Prostate gland (tissue), 2 donors: ENCODE data around the gene CCDC92. TPM values are rescaled to one million over a fixed set of nuclear protein-coding genes. Genes with fewer than 3 reads are reported as not detected.

Experiments used
- DNase-seq: peaks from one replicate; pipeline ENCODE4 v3.0.0-alpha.2; 2019; ENCODE audit warnings: low spot score
- H3K27ac ChIP-seq, 2 donors: fragments of 200-600 bp; sonication (generic); 2 replicates each; pipeline ENCODE4 v1.5.1; 2017 to 2019
- H3K27me3 ChIP-seq: fragments of 200-600 bp; sonication (generic); replicated peaks from 2 replicates; pipeline ENCODE4 v1.5.1; 2019; ENCODE audit not compliant: insufficient read depth
- H3K36me3 ChIP-seq, 2 donors: fragments of 200-600 bp; sonication (generic); 1 replicate in 1 of 2; 2 replicates in 1 of 2; pipeline versions ENCODE4 v1.5.1 to v1.8.1; 2017 to 2019
- H3K4me1 ChIP-seq: fragments of 200-600 bp; sonication (generic); replicated peaks from 2 replicates; pipeline ENCODE4 v1.5.1; 2019
- H3K4me3 ChIP-seq, 2 donors: fragments of 200-600 bp; sonication (generic); 2 replicates each; pipeline ENCODE4 v1.5.1; 2017 to 2019
- H3K9me3 ChIP-seq: fragments of 200-600 bp; sonication (generic); 2 replicates; pipeline ENCODE4 v1.5.1; 2017
- CTCF ChIP-seq, 4 experiments: fragments of 200-600 bp in 2 of 4; fragments of 450-650 bp in 2 of 4; sonication (generic) in 2 of 4; IDR thresholded peaks; 1 replicate in 3 of 4; 2 replicates in 1 of 4; pipeline ENCODE4 v1.5.1; 2016 to 2019; ENCODE audit warnings: antibody characterized with exemption in 4 of 4, mild to moderate bottlenecking in 2 of 4, moderate library complexity in 2 of 4
- POLR2A ChIP-seq: fragments of 450-650 bp; IDR thresholded peaks from one replicate; pipeline ENCODE4 v1.6.1; 2016; ENCODE audit warnings: antibody characterized with exemption, mild to moderate bottlenecking
- POLR2AphosphoS5 ChIP-seq: sonication (generic); formaldehyde crosslinking; IDR thresholded peaks from one replicate; pipeline ENCODE4 v1.6.1; 2017; ENCODE audit warnings: antibody characterized with exemption
- WGBS: methylation state at CpG from one replicate; pipeline ENCODE4 v1.1.5; 2018; 5-methylcytosine and 5-hydroxymethylcytosine counted together
- intact Hi-C: fragments of 100-400 bp; cut with DNase I; formaldehyde crosslinking; loops from one replicate; pipeline ENCODE4 v1.14.2; 2022
- total RNA-seq, 2 donors: library from RNA; depleted of rRNA; stranded (reverse); fragments of >200 nt; gene quantifications; one replicate each; pipeline ENCODE4 v1.1.0, GENCODE V29; 2016

Gene CCDC92
- total RNA-seq, 2 donors from 2014 or later, result 22.4 to 42.9 TPM

GRCh38 chr12:123941624-123942237 is 30.9 kb downstream of the CCDC92 start:
- intact Hi-C loops, result no loop called here
- DNase-seq, result no peak

DNA sequence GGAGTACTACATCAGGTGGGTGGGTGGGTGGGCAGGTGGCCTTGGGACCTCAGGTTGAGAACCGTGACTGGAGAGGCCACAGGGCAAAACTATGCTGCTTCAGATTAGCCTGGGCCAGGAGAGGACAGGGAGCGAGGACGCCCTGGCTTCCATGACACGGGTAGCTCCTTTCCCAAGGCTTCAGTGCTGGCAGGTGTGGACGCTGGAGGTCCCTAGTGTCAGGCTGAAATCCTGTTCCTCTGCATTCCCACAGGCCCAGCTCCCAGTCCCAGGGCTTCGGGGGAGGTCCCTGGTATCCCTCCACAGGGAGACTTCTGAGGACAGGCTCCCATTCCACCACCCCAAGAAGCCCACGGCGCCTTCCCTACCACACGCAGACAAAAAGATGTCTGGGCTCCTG is 31.6 kb downstream of the CCDC92 start:
- intact Hi-C loops, result no loop called here
- H3K27ac ChIP-seq, result no peak overlapping the region
- 93% methylated on average over 9 of the region's 9 CpGs for WGBS
- H3K27me3 ChIP-seq, result no peaks in the 10 kb centered on the region
- DNase-seq, result no peak
- no peaks in the 10 kb centered on the region for H3K9me3 ChIP-seq
- no peaks in the 10 kb centered on the region for H3K4me1 ChIP-seq
- no peak for TF ChIP-seq POLR2AphosphoS5
- TF ChIP-seq CTCF (IDR thresholded peaks at IDR 0.05), result no peak
- TF ChIP-seq POLR2A, result no peak
- H3K36me3 ChIP-seq, result peaks cover 0 to 3% of the 10 kb centered on the region in 2 donors
- H3K4me3 ChIP-seq, result no peak overlapping the region

More at GRCh38 chr12:123941624-123942237, 30.9 kb downstream of the CCDC92 start:
- no peak for TF ChIP-seq POLR2AphosphoS5
- WGBS, result 93% methylated on average over 13 of the region's 13 CpGs
- no peaks in the 10 kb centered on the region for H3K27me3 ChIP-seq
- H3K9me3 ChIP-seq, result no peaks in the 10 kb centered on the region
- H3K4me1 ChIP-seq, result no peaks in the 10 kb centered on the region
- H3K36me3 ChIP-seq, result peaks cover 0 to 3% of the 10 kb centered on the region in 2 donors
- H3K4me3 ChIP-seq, result no peak overlapping the region
- H3K27ac ChIP-seq, result no peak overlapping the region

- no peak for DNase-seq
- intact Hi-C loops, result no loop called here
- TF ChIP-seq POLR2AphosphoS5 (no peak), POLR2A (no peak), CTCF (IDR thresholded peaks at IDR 0.05) (no peak)
- H3K36me3 ChIP-seq, result peaks cover 0 to 3% of the 10 kb centered on the region in 2 donors
- 97% methylated on average over 9 of the region's 9 CpGs for WGBS
- H3K27ac ChIP-seq, result no peak overlapping the region
- no peak overlapping the region for H3K4me3 ChIP-seq
- H3K27me3 ChIP-seq, result no peaks in the 10 kb centered on the region
- no peaks in the 10 kb centered on the region for H3K9me3 ChIP-seq
- no peaks in the 10 kb centered on the region for H3K4me1 ChIP-seq
Observed at GRCh38 chr12:123940627-123940966, 32.0 kb downstream of the CCDC92 start.

GRCh38 chr12:123939716-123940626 is 32.7 kb downstream of the CCDC92 start:
- Histone ChIP-seq H3K27ac (no peak overlapping the region), H3K36me3 (no peaks in the 10 kb centered on the region), H3K9me3 (no peaks in the 10 kb centered on the region), H3K27me3 (no peaks in the 10 kb centered on the region), H3K4me1 (no peaks in the 10 kb centered on the region), H3K4me3 (no peak overlapping the region)
- intact Hi-C loops, result no loop called here
- DNase-seq, result no peak
- WGBS, result 90% methylated on average over 16 of the region's 16 CpGs
- TF ChIP-seq POLR2AphosphoS5 (no peak), POLR2A (no peak), CTCF (IDR thresholded peaks at IDR 0.05) (no peak)

DNA sequence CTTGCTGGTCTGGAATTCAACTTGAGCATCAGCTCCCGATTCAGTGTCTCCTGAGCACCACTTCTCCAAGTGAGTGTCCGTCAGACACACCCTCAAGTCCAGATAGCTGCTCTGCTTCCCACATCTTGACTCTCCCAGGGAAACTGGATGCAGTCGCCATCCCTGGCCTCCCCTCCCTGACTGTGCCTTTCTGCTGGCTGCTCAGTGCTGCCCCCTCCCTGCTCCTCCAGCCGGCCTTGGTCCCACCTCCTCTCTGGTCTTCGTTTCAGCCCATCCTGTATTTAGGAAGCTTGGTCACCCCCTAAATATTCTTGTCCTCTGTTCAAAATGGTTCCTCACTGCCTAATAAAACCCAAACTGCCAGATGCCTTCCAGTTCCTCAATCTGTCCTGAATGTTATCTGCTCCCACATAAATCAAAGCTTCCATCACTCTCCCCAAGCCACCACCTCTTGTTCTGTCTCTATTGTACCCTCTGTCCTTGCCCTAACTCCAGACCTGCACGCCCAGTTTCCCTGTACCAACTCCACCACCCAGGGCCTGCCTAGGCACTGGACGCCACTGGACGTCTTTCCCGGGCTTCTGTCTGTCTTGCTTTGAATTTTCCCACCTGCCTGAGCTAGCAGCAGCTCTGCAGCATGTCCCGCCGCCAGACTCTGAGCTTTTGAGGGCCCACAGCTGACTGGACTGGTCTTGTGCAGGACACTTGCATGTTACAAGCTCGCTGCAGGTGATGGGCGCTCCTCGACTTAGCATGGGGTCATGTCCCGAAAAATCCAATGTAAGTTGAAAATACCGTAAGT is 33.8 kb downstream of the CCDC92 start:
- no peaks in the 10 kb centered on the region for H3K4me1 ChIP-seq
- H3K9me3 ChIP-seq, result no peaks in the 10 kb centered on the region
- TF ChIP-seq POLR2AphosphoS5, result no peak
- TF ChIP-seq CTCF (IDR thresholded peaks at IDR 0.05), result no peak
- no peak overlapping the region for H3K27ac ChIP-seq
- H3K36me3 ChIP-seq, result no peaks in the 10 kb centered on the region
- H3K4me3 ChIP-seq, result no peak overlapping the region
- intact Hi-C loops, result no loop called here
- 87% methylated on average over 16 of the region's 16 CpGs for WGBS
- DNase-seq, result no peak
- no peaks in the 10 kb centered on the region for H3K27me3 ChIP-seq
